HepG2 (cell line): ENCODE measurements around the gene FAM219A. TPM values are rescaled to one million over a fixed set of nuclear protein-coding genes. Genes with fewer than 3 reads are reported as not detected.

ENCODE experiments used
- CBX1 ChIP-seq: IDR thresholded peaks from one replicate; pipeline ENCODE4 v1.6.1; 2016; ENCODE audit warnings: antibody characterized with exemption, low read depth
- ETV5 ChIP-seq: IDR thresholded peaks from 2 replicates; pipeline ENCODE4 v1.6.1; 2018; ENCODE audit warnings: missing biosample characterization, missing genetic modification reagents, inconsistent platforms, borderline replicate concordance
- KMT2B ChIP-seq: IDR thresholded peaks from 2 replicates; pipeline ENCODE4 v1.6.1; 2016; ENCODE audit warnings: missing genetic modification reagents, missing compliant biosample characterization
- MED13 ChIP-seq: sonication (generic); formaldehyde crosslinking; IDR thresholded peaks from 2 replicates; pipeline ENCODE4 v1.5.0; 2020; ENCODE audit warnings: missing genetic modification reagents
- MIER3 ChIP-seq: IDR thresholded peaks from 2 replicates; pipeline ENCODE4 v1.6.1; 2016; ENCODE audit warnings: missing compliant biosample characterization, borderline replicate concordance
- MLLT10 ChIP-seq: sonication (generic); formaldehyde crosslinking; IDR thresholded peaks from 2 replicates; pipeline ENCODE4 v1.4.0; 2020; ENCODE audit warnings: missing genetic modification reagents
- POGK ChIP-seq: sonication (generic); formaldehyde crosslinking; conservative IDR thresholded peaks from 2 replicates; pipeline ENCODE4 v1.8.0; 2022; ENCODE audit warnings: mild to moderate bottlenecking, moderate library complexity, missing genetic modification reagents
- SALL2 ChIP-seq: sonication (generic); formaldehyde crosslinking; IDR thresholded peaks from 2 replicates; pipeline ENCODE4 v1.8.1; 2023; ENCODE audit warnings: mild to moderate bottlenecking, missing genetic modification reagents, inconsistent platforms
- SP5 ChIP-seq: IDR thresholded peaks from 2 replicates; pipeline ENCODE4 v1.6.1; 2016; ENCODE audit warnings: low read depth, borderline replicate concordance
- STAG1 ChIP-seq: sonication (generic); formaldehyde crosslinking; IDR thresholded peaks from 2 replicates; pipeline ENCODE4 v1.4.0; 2020; ENCODE audit warnings: missing genetic modification reagents
- TMF1 ChIP-seq: sonication (generic); formaldehyde crosslinking; IDR thresholded peaks from 2 replicates; pipeline ENCODE4 v1.8.1; 2022; ENCODE audit warnings: low read depth, missing genetic modification reagents
- ZBTB44 ChIP-seq: sonication (generic); formaldehyde crosslinking; IDR thresholded peaks from 2 replicates; pipeline ENCODE4 v1.4.0; 2020; ENCODE audit warnings: missing genetic modification reagents
- ZKSCAN8 ChIP-seq: IDR thresholded peaks from 2 replicates; pipeline ENCODE4 v1.6.1; 2016; ENCODE audit warnings: borderline replicate concordance, missing genetic modification reagents, missing compliant biosample characterization
- ZNF326 ChIP-seq: sonication (generic); formaldehyde crosslinking; IDR thresholded peaks from 2 replicates; pipeline ENCODE4 v1.4.0; 2020; ENCODE audit warnings: missing genetic modification reagents, borderline replicate concordance
- ZNF441 ChIP-seq: sonication (generic); formaldehyde crosslinking; IDR thresholded peaks from 2 replicates; pipeline ENCODE4 v1.7.0; 2021; ENCODE audit warnings: missing genetic modification reagents, borderline replicate concordance
- ZNF770 ChIP-seq: sonication (generic); formaldehyde crosslinking; IDR thresholded peaks from 2 replicates; pipeline ENCODE4 v1.5.0; 2020; ENCODE audit warnings: mild to moderate bottlenecking, missing genetic modification reagents
- ZNF777 ChIP-seq: sonication (generic); formaldehyde crosslinking; IDR thresholded peaks from 2 replicates; pipeline ENCODE4 v1.4.0; 2020; ENCODE audit warnings: missing genetic modification reagents
- ZSCAN29 ChIP-seq: sonication (generic); formaldehyde crosslinking; conservative IDR thresholded peaks from 2 replicates; pipeline ENCODE4 v1.4.0; 2020; ENCODE audit warnings: mild to moderate bottlenecking, missing genetic modification reagents
- ZSCAN9 ChIP-seq: IDR thresholded peaks from 2 replicates; pipeline ENCODE4 v1.6.1; 2016; ENCODE audit warnings: borderline replicate concordance
- polyA plus RNA-seq, 8 experiments: library from polyadenylated mRNA; depleted of rRNA in 3 of 8; stranded (reverse) in 7 of 8; unstranded in 1 of 8; fragments of >200 nt; fragmentation: Illumina TruSeq in 4 of 8; extraction: Trizol in 4 of 8; gene quantifications; 2 replicates each; pipeline versions ENCODE4 v1.2.1 to v1.2.3, GENCODE V29; 2011 to 2016; ENCODE audit warnings: low read depth in 4 of 8, missing spikeins in 1 of 8, mixed read lengths in 1 of 8; ENCODE audit not compliant: insufficient read depth in 1 of 8
- total RNA-seq, 5 experiments: library from RNA; depleted of rRNA; stranded (reverse); fragments of >200 nt; fragmentation: Illumina TruSeq; extraction: Trizol; gene quantifications; 2 replicates each; pipeline ENCODE4 v1.2.3, GENCODE V29; 2016; ENCODE audit warnings: low read depth in 1 of 5
- TF ChIP-seq, protein P1 (sequence below): sonication (generic); formaldehyde crosslinking; IDR thresholded peaks from 2 replicates; pipeline ENCODE4 v1.4.0; 2020; ENCODE audit warnings: missing genetic modification reagents
- TF ChIP-seq, protein P2 (sequence below): sonication (generic); formaldehyde crosslinking; IDR thresholded peaks from 2 replicates; pipeline ENCODE4 v1.5.0; 2020; ENCODE audit warnings: missing genetic modification reagents

The FAM219A gene
- total and polyA plus RNA-seq, 2 of the 13 experiments (the other 11 are each of a cell fraction or from before 2014, with no cell fraction given) = 3.9 to 6.4 TPM

DNA sequence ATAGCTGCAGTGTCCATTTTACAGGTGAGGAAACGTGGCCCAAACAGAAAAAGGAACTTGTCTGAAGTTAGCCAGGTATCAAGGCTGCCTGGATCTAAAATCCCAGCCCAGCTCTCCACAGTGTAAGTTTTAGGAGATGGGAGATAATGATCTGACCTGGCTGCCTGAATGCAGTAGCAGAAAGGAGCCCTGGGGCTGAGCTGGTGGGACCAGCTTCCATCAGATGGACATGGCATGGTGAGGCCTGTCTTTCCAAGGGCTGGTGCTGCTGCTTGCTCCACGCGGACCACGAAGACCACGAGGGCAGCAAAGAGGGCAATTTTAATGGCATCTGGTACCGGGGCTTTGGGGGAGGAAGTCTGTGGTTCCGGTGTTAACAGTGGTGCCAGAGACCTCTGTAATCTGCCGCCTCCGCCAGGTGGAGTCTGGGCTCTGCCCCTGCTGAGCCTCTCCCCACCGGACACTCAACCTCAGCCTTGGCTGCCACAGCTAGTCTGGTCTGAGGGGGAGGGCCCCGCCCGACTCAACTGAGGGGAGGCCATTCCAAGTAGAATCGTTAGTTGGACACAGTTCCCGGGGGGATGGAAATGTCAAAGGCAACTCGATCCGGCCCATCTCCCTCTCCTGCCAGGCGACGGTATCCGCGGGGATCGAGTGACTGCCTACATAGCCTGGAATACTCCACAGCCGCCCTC is 82.3 kb downstream of the FAM219A start (continued):
- no peak for TF ChIP-seq ZBTB44 (CRISPR knock-in tag)
- 0 out of 2 replicates have a peak, but pooled peaks have one; percentile 14 for TF ChIP-seq SP5 (CRISPR knock-in tag)
- TF ChIP-seq ZNF326 (CRISPR knock-in tag) = no peak
- TF ChIP-seq POGK (CRISPR knock-in tag) = peak; percentile 22; the same call in 1 of the 2 replicates
- no peak for TF ChIP-seq MIER3
- TF ChIP-seq ZSCAN29 = 0 out of 2 replicates have a peak, but pooled peaks have one; percentile 23
- no peak for TF ChIP-seq MED13 (CRISPR knock-in tag)
- no peak for TF ChIP-seq ZKSCAN8 (CRISPR knock-in tag)
- no peak for TF ChIP-seq MLLT10 (CRISPR knock-in tag)
- TF ChIP-seq ZNF777 = no peak
- TF ChIP-seq SALL2 (CRISPR knock-in tag) = no peak
- TF ChIP-seq ZNF441 (CRISPR knock-in tag) = no peak
- no peak for TF ChIP-seq ZSCAN9 (CRISPR knock-in tag)
- peak; percentile 43 for TF ChIP-seq STAG1
- TF ChIP-seq ZNF770 = no peak
- no peak for TF ChIP-seq TMF1 (CRISPR knock-in tag)
- no peak for TF ChIP-seq CBX1
- TF ChIP-seq ETV5 (CRISPR knock-in tag) = peak; percentile 39; the same call in 1 of the 2 replicates
- TF ChIP-seq, protein P1, sequence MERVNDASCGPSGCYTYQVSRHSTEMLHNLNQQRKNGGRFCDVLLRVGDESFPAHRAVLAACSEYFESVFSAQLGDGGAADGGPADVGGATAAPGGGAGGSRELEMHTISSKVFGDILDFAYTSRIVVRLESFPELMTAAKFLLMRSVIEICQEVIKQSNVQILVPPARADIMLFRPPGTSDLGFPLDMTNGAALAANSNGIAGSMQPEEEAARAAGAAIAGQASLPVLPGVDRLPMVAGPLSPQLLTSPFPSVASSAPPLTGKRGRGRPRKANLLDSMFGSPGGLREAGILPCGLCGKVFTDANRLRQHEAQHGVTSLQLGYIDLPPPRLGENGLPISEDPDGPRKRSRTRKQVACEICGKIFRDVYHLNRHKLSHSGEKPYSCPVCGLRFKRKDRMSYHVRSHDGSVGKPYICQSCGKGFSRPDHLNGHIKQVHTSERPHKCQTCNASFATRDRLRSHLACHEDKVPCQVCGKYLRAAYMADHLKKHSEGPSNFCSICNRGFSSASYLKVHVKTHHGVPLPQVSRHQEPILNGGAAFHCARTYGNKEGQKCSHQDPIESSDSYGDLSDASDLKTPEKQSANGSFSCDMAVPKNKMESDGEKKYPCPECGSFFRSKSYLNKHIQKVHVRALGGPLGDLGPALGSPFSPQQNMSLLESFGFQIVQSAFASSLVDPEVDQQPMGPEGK (CRISPR knock-in tag) = peak; percentile 58; the same call in 1 of the 2 replicates
- TF ChIP-seq, protein P2, sequence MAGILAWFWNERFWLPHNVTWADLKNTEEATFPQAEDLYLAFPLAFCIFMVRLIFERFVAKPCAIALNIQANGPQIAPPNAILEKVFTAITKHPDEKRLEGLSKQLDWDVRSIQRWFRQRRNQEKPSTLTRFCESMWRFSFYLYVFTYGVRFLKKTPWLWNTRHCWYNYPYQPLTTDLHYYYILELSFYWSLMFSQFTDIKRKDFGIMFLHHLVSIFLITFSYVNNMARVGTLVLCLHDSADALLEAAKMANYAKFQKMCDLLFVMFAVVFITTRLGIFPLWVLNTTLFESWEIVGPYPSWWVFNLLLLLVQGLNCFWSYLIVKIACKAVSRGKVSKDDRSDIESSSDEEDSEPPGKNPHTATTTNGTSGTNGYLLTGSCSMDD (CRISPR knock-in tag) = no peak
- no peak for TF ChIP-seq KMT2B (CRISPR knock-in tag)
